Left lung (tissue), 10 donors: Measurements from ENCODE around the gene NTF3. TPM values are rescaled to one million over a fixed set of nuclear protein-coding genes. Genes with fewer than 3 reads are reported as not detected.
A peak's percentile ranks its signal among the peaks of the same experiment; 100 is the strongest.

Experiments used
- ATAC-seq: fragments of 200-7000 bp; cut with Tn5 transposase; one replicate; pipeline ENCODE4 v1.9.1; 2020; ENCODE audit warnings: moderate library complexity
- DNase-seq, 4 donors: peaks; one replicate each; pipeline ENCODE4 v3.0.0-alpha.2; 2013 to 2020
- H3K27ac ChIP-seq, 2 donors: fragments of 200-600 bp; sonication (generic) in 1 of 2; one replicate each; pipeline versions ENCODE4 v1.5.0 to v1.8.0; 2020 to 2021
- H3K27me3 ChIP-seq, 2 donors: fragments of 200-600 bp; sonication (generic) in 1 of 2; one replicate each; pipeline versions ENCODE4 v1.5.0 to v1.8.0; 2020 to 2021
- H3K36me3 ChIP-seq, 2 donors: fragments of 200-600 bp; sonication (generic) in 1 of 2; one replicate each; pipeline versions ENCODE4 v1.5.0 to v1.8.0; 2020 to 2021
- H3K4me1 ChIP-seq, 2 donors: fragments of 200-600 bp; one replicate each; pipeline ENCODE4 v1.8.0; 2021
- H3K4me3 ChIP-seq, 2 donors: fragments of 200-600 bp; sonication (generic) in 1 of 2; one replicate each; pipeline versions ENCODE4 v1.5.0 to v1.8.0; 2020 to 2021; ENCODE audit warnings: mild to moderate bottlenecking in 1 of 2
- H3K9me3 ChIP-seq, 2 donors: fragments of 200-600 bp; sonication (generic) in 1 of 2; one replicate each; pipeline versions ENCODE4 v1.5.0 to v1.8.0; 2020 to 2021
- CTCF ChIP-seq, 2 donors: fragments of 200-600 bp; sonication (generic) in 1 of 2; IDR thresholded peaks; one replicate each; pipeline versions ENCODE4 v1.5.0 to v1.8.0; 2021; ENCODE audit warnings: antibody characterized with exemption in 2 of 2
- intact Hi-C, 2 donors: fragments of 100-400 bp; cut with DNase I; formaldehyde crosslinking; loops; one replicate each; pipeline versions ENCODE4 v1.11.2 to v1.14.2; 2022
- polyA plus RNA-seq, 6 donors: library from polyadenylated mRNA; unstranded; fragments of 120-200 nt; gene quantifications; one replicate each; pipeline ENCODE4 v1.2.1, GENCODE V29; 2013; ENCODE audit not compliant: insufficient read length in 6 of 6
- total RNA-seq, 2 donors: library from RNA; stranded (reverse); fragmentation: NEBNext Ultra II Directional; extraction: Animal tissue kit (Norgen Biotek cat#: 25700); gene quantifications; one replicate each; pipeline ENCODE4 v1.2.1, GENCODE V29; 2021
- donor health status: DM: no; HTN: yes; CAD: no.
- donor health status: DM: no; HTN: no; CAD: no.

Gene NTF3
- total and polyA plus RNA-seq, 8 donors, result 0.35 to 5.1 (median 2.8) TPM

GRCh38 chr12:5441497-5442236, 9.8 kb downstream of the NTF3 start:
- no peak for DNase-seq
- no peaks in the 10 kb centered on the region for H3K36me3 ChIP-seq
- H3K4me3 ChIP-seq, result no peak overlapping the region
- no peaks in the 10 kb centered on the region for H3K9me3 ChIP-seq
- no peaks in the 10 kb centered on the region for H3K4me1 ChIP-seq
- peaks cover 0 to 55% of the 10 kb centered on the region in 2 donors for H3K27me3 ChIP-seq
- ATAC-seq, result no peak
- no peak overlapping the region for H3K27ac ChIP-seq
- intact Hi-C loops, result loop anchor here in 1 of 2 donors (10.0 kb wide), 1 partner anchor 267 kb away; no protein-coding TSS in a partner anchor
- no peak for TF ChIP-seq CTCF (IDR thresholded peaks at IDR 0.05)

GRCh38 chr12:5442251-5443006, 10.5 kb downstream of the NTF3 start:
- no peak overlapping the region for H3K4me3 ChIP-seq
- intact Hi-C loops, result loop anchor here in 1 of 2 donors (10.0 kb wide), 1 partner anchor 268 kb away; no protein-coding TSS in a partner anchor
- DNase-seq, result peak in 1 of 4 donors; percentile 71
- no peaks in the 10 kb centered on the region for H3K36me3 ChIP-seq
- ATAC-seq, result peak; percentile 79
- peak; percentile 33 to 34 for TF ChIP-seq CTCF (IDR thresholded peaks at IDR 0.05)
- H3K27ac ChIP-seq, result no peak overlapping the region
- H3K4me1 ChIP-seq, result no peaks in the 10 kb centered on the region
- peaks cover 0 to 47% of the 10 kb centered on the region in 2 donors for H3K27me3 ChIP-seq
- H3K9me3 ChIP-seq, result no peaks in the 10 kb centered on the region

GRCh38 chr12:5444520-5444919, 12.6 kb downstream of the NTF3 start:
- intact Hi-C loops, result loop anchor here in 1 of 2 donors (10.0 kb wide), 1 partner anchor 270 kb away; no protein-coding TSS in a partner anchor
- Histone ChIP-seq H3K36me3 (no peaks in the 10 kb centered on the region), H3K9me3 (no peaks in the 10 kb centered on the region), H3K27me3 (peaks cover 0 to 39% of the 10 kb centered on the region in 2 donors), H3K4me3 (no peak overlapping the region), H3K4me1 (no peaks in the 10 kb centered on the region), H3K27ac (no peak overlapping the region)
- no peak for DNase-seq
- TF ChIP-seq CTCF (IDR thresholded peaks at IDR 0.05), result no peak
- no peak for ATAC-seq

GRCh38 chr12:5447320-5447719, 15.4 kb downstream of the NTF3 start:
- DNase-seq (no peak), ATAC-seq (no peak)
- Histone ChIP-seq H3K4me1 (no peaks in the 10 kb centered on the region), H3K27ac (no peak overlapping the region), H3K9me3 (no peaks in the 10 kb centered on the region), H3K36me3 (no peaks in the 10 kb centered on the region), H3K27me3 (peaks cover 0 to 27% of the 10 kb centered on the region in 2 donors), H3K4me3 (no peak overlapping the region)
- intact Hi-C loops, result loop anchor here in 1 of 2 donors (10.0 kb wide), 1 partner anchor 273 kb away; no protein-coding TSS in a partner anchor
- TF ChIP-seq CTCF (IDR thresholded peaks at IDR 0.05), result no peak

- Histone ChIP-seq H3K36me3 (no peaks in the 10 kb centered on the region), H3K27ac (no peak overlapping the region), H3K27me3 (peaks cover 0 to 10% of the 10 kb centered on the region in 2 donors), H3K4me1 (no peaks in the 10 kb centered on the region), H3K9me3 (no peaks in the 10 kb centered on the region), H3K4me3 (no peak overlapping the region)
- no peak for TF ChIP-seq CTCF (IDR thresholded peaks at IDR 0.05)
- intact Hi-C loops, result no loop called here
- ATAC-seq (no peak), DNase-seq (no peak)
These were observed 19.3 kb downstream of the NTF3 start for GRCh38 chr12:5451251-5451650.
